NCI-H1694 (cell line): Measurements from ENCODE around the gene HAO2.
"Not testable (repeated sequence)": the region's sequence is repeated elsewhere in the genome, so short reads cannot be mapped to it uniquely, and the experiment has no call there.

ENCODE experiments used
- DNase-seq: peaks from one replicate; lab custom pipeline; 2025; lab: John Stamatoyannopoulos, UW

Gene HAO2

DNA sequence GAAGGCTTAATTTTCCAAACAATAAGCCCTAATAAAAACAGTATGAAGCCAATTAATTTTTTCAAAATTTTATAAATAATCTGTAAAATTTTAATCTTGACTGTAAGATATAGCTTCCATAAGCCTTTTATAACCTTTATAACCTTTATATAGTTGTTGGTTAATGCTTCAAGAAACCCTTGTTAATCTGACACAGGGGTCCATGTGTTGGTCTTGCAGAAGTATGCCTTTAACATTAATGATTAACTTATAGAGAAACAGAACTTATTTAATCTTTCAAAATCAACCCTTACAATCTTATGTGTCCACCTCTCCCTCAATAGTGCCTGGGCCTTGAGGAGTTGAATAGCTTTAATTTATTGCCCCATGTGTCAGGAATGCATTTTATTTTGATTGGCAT is 23.2 kb upstream of the HAO2 start:
- DNase-seq = no peak

DNA sequence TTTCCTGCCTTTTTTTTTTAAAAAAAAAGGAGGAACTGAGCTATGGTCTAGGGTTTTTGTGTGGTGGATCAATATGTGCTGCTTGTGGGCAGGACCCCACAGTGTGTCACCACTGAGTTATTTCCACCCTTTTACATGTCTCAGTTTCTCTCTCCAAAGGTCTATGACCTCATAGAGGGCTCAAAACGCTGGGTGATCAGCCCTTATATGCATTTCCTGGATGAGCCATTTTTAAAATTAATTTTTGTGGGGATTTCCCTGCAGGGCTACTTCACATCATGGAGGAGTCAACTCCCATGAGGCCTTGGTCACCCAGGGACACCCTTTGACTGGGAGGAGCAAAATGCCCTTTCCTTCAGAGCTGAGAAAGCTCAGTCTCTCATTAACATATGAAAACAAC is 20.7 kb upstream of the HAO2 start:
- no peak for DNase-seq

DNA sequence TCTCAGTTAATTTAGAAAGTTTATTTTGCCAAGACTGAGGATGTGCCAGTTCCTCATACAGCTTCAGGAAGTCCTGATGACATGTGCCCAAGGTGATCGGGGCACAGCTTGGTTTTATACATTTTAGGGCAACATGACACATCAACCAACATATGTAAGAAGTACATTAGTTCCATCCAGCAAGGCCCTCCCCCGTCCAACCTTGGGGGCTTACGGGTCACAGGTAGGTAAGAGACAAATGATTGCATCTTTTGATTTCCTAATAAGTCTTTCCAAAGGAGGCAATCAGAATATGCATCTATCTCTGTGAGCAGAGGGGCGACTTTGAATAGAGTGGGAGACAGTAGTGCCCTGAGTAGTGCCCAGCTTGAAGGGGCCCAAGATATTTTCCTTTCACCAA is 19.6 kb upstream of the HAO2 start:
- no peak for DNase-seq

DNA sequence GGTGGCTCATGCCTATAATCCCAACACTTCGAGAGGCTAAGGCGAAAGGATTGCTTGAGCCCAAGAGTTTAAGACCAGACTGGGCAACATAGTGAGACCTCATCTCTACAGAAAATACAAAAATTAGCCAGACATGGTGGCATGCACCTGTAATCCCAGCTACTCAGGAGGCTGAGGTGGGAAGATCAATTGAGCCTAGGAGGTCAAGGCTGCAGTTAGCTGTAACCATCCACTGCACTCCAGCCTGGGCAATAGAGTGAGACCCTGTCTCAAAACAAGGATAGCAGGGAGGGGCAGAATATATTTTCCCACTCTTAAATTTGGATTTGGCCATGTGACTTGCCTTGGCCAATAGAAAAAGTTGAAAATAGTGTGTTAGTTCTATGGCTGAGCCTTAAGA is 17.7 kb upstream of the HAO2 start:
- DNase-seq = not testable (repeated sequence)

DNA sequence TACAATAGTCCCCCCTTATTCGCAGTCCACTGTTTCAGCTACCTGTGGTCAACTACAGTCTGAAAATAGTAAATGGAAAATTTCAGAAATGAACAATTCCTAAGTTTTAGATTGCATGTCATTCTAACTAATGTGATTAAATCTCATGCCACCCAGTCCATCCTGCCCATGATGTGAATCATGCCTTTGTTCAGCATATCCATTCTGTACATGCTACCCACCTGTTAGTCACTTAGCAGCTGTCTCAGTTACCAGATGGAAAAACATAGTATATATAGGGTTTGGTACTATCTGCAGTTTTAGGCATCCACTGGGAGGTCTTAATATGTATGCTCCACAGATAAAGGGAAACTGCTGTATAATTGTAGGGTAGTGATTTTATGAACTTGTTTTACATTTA is 16.6 kb upstream of the HAO2 start:
- DNase-seq = no peak

DNA sequence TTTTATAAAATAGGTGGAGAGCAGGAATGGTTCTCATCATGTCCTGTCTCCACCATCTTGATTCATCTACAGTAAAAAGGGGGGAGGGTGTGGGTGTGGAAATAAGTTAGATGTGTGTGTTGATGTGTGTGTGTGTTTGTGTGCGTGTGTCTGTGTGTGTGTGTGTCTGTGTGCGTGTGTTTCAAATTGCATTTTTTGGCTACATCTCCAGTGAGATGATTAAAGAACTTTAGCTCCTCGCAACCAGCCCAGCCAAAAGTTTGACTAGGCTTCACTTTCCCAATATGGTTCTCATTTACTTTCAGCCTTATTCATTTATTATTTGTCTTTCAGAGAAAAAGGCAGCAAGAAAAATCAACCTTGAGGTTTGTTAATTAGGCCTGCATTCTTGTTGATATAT is 14.7 kb upstream of the HAO2 start:
- DNase-seq = no peak

DNA sequence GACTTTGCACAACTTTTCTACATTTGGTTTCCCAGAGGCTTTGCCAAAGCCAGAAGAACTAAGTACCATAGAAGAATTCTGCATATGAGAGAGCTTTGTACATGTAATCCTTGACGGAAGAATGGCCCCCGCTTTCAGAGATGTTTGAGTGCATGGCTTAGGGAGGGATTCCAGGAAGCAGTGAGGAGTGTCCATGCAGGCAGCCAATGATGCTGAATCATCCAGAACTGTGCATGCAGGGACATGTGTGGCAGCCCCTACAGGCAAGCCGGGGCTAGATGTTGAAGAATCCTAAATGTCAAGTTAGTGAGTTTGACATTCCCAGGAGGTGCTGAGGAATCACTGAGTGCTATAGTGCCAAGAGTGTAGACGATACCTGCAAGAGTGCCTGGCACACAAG is 9.9 kb upstream of the HAO2 start:
- no peak for DNase-seq

DNA sequence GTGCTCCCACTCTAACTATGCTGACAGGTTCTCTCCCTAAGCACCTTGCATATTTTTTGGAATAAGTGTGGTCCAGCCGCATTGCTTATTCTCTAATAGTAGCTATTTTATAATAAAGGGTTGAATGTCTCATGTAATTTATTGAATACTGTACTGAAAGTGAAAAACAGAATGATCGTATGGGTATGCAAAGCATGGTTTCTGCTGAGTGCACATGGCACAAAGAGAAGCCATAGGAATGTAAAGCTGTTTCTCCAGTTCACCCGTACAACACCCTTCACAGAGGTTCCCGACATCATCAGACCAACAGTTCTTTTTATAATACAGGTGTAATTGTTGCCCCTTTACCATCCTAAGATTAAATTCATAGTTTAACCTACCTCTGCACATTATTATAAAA is 8.9 kb upstream of the HAO2 start:
- DNase-seq = no peak

DNA sequence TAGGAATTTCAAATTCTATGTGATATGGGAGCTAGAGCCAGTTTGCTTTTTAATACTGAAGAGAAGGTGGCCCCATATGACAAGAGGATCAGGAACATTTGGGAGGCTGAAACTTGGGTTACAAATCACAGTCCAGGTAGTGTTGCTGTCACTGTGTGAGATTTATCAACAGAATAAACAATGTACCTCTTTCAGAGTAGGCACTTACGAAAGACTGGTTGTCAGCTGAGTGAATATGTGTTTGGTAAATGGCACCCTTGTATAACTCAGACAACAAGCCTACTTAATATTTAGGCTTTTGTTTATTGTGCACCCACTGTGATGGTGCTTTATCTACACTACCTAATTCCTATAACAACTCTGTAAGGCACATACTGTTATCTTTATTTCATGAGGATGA is 7.4 kb upstream of the HAO2 start:
- DNase-seq = no peak

DNA sequence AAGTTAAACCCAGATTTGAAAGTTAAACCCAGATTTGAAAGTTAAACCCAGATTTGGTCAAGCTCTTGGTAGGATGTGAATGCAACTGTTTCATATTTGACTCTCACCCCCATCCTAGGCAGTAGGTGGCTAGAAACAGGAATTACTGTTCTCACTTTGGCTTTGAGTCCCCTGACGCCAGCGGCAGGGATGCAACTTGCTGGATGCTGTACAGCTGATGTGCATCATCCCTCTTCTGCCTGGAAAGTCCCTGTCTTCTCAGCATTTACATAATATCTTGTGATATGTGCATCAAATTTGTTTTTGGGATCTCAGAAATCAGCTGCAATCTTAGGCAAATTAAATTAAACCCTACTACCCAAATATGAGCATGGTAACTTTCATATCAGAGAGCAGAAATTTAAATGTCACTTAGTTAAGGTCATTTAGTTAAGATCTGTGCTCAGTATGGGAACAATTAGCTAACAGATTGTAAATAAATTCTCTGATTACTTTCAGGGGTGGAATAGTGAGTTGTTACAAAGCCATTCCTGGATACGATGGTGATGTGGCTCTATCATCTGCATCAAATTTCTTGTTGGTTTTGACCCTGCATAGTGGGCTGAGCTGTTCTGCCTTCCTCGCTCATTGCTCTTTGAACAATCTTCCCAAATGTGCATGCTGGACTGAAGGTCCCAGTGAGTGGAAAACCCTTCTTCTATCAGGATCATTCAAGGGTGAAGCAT is 6.8 kb upstream of the HAO2 start:
- DNase-seq = no peak

DNA sequence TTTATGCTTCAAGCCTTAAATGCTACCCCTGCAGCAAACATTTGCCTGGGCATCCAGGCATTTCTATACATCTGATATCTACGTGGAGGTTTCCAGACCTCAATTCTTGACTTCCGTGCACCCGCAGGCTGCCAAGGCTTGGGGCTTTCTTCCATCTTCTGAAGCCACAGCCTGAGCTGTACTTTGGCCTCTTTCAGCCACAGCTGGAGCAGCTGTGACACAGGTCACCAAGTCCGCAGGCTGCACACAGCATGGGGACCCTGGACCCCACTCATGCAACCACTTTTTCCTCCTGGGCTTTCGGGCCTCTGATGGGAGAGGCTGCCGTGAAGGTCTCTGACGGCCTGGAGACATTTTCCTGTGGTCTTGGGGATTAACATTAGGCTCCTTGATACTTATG is 5.4 kb upstream of the HAO2 start:
- no peak for DNase-seq

DNA sequence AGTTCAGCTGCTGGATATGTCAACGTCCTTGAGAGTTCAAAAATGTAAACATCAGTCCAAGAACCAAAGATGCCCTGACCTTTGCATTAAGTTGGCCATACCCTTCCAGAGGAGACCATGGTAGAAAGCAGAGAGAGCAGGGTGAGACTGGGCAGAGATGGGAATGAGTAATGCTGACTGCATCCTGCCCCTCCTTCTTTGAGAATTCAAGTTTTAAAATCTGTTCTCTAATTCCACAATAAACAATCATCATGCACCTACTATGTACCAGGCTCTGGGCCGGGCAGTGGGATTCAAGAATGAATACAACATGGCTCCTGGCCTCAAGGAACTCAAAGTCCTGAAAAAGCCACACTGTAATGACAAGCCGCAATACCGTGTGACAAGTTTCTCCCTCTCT is 3.9 kb upstream of the HAO2 start:
- DNase-seq = no peak

DNA sequence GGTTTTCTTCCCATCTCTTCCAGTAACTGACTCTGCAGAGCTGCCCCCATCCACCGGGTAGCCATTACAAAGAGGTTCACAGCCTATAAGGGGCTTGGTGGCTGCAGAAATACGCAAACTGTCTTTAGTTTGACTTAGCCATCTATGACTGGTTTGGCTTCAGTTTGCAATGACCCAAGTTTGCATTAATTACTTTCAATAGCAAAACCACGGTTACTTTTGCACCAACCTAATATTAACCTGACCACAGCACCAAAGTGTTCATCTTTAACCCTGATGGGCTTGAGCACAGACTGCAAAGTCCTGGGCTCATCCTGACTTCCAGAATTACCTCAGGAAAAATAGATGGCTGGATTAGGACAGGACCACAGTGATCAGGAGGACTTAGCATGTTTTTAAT is 2.2 kb upstream of the HAO2 start:
- DNase-seq = no peak

DNA sequence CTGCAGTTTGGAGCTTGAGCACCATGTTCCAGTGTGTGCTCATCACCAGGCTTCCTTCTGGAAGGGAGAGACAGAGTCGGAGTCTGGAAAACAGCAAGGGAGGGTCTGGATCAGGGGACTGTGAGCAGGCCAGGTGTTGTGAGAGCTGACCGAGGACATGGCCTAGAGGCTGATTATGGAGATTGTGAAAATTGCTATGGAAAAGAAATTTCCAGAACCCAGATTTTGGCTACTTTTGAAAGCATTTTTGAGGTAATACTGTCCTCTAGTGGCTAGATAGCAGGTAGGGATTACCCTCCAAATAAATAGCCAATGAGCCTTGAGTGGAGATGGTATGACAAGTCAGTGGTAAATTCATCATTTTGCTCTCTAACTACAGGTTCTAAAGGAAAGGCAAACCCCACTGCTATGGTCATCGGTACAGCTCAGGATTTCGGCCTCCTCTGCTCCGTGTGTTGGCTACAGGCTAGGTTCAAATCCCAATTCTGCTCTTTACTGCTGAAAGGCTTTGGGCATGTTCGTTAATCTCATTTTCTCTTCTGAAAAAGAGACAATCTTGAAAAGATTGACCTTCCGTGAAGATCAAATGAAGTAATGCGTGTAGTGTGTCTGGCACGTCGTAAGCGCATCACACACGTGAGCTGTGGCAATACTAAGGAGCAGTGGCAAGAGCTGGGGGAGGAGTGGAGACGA is 1.0 kb upstream of the HAO2 start:
- DNase-seq = no peak

DNA sequence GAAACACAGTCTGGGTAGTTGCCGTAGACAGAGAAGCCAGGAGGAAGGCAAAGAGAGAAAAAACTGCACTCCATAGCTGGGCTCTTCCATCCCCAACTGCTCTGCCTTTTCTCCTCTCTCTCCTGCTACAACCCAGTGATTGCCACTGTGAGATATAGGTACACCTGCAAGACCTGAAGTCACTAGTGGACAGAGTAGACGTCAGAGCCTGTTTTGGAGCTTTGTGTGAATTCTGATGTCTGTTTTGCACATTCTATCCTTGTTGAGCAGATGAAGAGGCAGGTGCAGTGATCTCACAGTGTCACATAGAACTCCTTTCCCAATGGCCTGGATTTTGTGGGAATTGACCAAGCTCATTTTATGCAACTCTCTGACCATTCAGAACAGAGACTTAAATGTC is 2.2 kb downstream of the HAO2 start:
- no peak for DNase-seq

DNA sequence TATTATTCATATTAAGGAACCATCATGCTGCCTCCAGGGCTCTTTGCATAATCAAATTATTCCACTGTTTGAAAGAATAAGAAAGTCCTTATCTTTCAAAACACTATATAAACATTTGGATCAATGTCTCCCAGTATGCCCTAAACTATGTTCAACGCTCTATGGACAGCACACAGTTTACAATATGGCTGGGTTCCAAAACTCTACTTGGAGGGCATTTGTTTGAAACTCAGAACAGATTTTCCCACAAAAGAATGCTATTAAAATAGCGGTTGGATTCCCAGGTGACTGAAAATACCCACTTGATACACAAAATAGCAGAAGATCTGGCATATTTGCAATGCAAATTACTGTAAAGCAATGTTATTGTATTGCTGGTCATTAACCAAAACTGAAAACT is 3.2 kb downstream of the HAO2 start:
- no peak for DNase-seq

DNA sequence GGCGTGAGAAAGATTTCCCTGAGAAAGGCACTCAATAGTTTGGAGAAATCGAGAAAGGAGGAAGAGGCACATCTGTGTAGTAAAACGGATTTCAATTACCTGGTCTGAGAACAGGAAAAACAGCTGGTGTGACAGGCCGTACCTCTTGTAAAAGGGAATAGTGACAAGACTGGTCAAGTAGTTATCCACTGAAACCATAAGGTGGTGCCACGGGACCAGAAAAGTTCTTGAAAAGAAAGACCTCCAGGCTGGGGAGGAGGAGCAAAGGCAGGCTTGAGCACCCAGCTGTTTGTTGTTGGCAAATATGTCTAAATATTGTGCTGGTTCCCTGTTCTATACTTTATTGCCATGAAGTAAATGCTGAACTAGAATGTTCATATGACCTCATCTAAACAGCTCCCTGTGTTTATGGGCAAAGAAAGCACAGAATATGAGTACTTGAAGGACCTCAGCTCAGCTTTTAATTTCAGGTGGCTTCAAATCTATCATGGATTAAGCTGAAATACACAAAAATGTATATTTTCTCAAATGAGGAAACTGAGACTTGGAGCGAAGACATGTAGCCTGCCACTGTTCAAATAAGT is 4.0 kb downstream of the HAO2 start:
- DNase-seq = no peak

DNA sequence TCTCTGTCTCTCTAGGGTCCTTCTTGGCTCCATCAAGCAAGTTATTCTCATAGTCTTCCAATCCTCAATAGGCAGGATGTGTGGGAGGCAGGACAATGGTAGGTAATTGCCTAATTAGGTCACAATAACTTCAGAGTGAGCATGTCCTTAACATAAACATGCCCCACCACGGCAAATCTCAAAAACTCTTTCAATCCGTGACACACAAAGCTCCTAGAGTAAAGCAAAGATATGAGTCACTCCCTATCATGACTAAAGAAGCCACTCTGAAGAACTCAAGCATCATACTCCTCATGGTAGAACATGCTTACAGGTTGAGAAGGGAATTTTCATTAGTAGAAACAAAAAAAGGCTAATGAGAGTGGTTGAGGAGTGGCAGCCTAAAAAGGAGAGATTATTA is 4.9 kb downstream of the HAO2 start:
- no peak for DNase-seq

DNA sequence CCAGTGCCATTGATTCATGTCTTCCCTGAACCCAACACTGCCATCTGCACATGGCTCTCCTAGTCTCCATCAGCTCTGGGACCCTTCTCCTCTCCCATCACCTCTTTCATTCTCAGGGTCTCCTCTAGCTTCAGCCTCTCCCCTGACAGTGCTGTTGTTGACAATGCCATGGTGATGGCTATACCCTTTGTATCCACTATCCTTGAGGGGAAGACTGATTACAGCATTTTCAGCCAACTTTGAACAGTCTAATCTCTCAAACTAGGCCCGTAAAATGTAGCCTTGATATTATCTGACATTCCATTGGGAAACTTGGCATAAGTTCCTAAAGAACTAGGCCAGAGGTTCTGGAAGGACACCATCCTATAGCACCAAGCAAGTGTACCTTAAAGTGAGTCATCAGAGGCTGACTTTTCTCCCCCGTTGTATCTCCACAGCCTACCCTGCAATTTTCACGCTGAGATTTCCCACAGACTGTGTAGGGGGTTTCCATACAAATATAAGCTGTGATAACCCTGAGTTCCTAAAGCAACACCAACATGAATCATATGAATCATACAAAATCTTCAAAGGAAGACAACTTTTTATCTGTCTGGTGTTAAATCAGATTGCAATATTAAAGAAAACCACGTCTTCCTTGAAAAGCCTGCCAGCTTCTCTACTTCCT is 5.8 kb downstream of the HAO2 start:
- no peak for DNase-seq

DNA sequence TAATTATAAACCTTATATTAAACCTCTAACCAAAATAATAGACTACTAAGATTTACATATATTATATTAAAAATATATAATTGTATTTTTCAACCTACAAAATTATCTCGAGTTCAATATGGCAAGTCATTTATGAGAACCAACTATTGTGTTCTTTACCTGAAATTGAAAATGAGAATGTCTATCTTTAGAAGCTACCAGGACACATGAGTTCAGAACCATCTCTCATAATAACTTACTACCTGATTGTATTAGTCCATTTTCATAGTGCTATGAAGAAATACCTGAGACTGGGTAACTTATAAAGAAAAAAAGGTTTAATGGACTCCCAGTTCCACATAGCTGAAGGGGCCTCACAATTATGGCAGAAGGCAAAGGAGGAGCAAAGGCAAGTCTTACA is 6.8 kb downstream of the HAO2 start:
- no peak for DNase-seq

DNA sequence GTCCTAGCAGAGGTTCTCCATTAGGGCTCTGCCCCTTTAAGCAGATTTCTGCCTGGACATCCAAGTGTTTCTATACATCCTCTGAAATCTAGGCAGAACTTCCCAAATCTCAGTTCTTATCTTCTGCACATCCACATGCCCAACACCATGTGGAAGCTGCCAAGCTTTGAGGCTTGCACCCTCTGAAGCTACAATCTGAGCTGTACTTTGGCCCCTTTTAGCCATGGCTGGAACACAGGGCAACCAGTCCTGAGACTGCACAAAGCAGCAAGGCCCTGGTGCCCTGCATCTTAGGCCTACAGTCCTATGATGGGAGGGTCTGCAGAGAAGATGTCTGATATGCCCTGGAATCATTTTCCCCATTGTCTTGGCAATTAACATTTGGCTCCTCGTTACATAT is 8.0 kb downstream of the HAO2 start:
- no peak for DNase-seq

DNA sequence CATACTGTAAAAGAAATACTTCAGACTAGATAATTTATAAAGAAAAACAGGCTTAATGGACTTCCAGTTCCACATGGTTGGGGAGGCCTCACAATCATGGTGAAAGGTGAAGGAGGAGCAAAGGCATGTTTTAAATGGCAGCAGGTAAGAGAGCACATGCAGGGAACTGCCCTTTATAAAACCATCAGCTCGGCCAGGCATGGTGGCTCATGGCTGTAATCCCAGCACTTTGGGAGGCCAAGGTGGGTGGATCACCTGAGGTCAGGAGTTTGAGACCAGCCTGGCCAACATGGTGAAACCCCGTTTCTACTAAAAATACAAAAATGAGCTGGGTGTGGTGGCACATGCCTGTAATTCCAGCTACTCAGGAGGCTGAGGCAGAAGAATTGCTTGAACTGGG is 9.0 kb downstream of the HAO2 start:
- DNase-seq = not testable (repeated sequence)

DNA sequence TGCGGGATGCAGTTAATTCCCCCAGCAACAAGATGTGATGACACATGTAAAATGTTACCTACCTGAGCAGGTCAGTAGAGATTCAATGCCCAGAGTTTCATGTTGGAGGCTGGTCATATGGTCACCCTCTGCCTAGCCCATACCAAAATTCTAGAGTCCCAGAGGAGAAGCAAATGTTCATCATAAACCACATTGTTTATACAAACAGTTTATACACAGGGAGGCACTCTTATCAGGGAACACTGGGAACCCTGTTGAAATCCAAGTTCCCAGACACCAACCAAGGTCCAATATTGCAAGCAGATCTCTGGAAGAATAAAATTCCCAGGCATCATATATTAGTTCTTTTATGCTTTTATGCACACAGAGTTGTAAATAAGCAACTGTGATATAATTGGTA is 10.5 kb downstream of the HAO2 start:
- DNase-seq = no peak
